Activated gamma-delta T cell treated with anti-CD3 and anti-CD28 coated beads, Interleukin-2, amount 50 U/mL, for 16 hours (primary cell): Measurements from ENCODE around the gene BCL2A1.
"Not testable (repeated sequence)": the region's sequence is repeated elsewhere in the genome, so short reads cannot be mapped to it uniquely, and the experiment has no call there.

Source experiments
- DNase-seq: peaks from one replicate; pipeline ENCODE4 v3.0.0-alpha.2; 2020; ENCODE audit warnings: low read depth

BCL2A1 gene

DNA sequence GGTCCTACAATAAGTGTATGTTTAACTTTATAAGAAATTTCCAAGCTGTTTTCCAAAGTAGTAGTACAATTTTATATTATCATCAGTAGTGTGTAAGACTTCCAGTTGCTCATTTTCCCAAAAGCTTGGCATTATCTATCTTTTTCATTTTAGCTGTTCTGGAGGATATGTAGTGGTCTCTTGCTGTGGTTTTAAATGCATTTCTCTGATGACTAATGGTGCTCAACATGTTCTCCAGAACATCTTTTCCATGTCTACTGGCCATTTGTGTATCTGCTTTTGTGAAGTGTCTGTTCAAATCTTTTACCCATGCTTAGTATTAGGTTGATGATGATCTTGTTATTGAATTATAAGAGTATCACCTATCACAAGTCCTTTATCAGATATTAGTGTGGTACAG is 13.3 kb downstream of the BCL2A1 start:
- no peak for DNase-seq

DNA sequence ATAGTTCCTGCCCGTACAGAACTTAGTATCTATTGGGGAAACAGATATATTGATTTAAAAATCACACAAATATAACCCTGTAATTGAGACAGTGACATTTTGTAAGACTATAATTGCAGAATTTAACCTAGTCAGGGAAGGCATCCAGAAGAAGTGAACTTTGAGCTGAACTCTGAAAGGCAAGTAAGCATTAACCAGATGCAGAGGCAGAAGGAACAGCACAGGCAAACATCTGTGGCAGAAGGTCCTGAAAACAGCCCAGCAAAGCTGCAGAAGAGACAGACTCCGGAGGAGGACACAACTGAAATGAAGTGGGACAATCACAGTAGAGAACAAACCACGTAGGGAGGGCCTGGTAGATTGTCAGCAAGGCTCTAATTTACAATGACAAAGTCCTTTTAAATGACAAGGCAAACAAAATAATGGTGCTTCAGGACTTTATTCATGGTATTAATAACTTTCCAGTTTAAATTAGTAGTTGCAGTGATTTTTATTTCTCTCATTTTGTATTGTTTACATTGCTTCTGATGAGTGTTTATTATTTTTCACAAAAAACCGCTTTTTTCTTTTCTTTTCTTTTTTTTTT is 14.5 kb downstream of the BCL2A1 start:
- no peak for DNase-seq

DNA sequence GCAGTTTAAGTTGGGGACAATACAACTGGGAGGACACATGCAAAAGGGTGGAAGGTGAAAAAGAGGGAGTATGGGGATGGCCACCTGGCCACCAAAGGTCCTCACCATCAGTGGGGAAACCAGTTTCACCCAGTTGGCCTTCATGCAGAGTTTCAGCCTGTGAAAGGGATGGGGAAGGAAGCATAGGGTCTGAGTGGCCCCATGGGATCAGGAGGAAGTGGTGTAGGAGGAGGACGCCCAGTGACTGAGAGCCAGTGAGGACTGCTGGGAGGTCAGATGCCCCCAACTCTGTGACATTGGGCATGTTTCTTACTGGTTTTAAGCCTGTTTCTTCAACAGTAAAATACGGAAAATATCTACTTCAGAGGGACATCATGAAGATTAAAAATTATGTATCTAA is 16.3 kb downstream of the BCL2A1 start:
- DNase-seq, result no peak

DNA sequence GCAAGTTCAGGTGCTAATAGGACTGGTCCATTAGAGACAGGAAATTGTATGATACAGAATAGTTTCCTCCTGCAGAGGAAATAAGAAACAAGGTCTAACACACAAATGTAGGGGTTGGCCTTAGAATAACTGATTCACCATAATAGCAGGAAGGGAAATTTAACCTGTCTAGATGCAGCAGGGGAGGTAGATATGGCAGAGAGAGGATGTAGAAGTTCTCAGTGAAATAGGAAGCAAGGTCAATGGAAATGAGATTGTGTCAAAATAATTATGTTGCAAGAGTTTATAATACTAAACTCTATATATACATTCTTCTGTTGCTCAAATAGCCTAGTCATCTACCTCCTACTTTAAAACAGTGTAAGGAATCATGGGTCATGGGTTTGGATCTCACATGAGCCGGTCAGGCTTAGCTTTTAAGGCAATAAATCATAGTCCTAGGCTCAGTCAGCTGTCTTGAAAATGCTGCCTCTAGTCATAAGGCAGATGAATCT is 17.0 kb downstream of the BCL2A1 start:
- DNase-seq, result no peak

DNA sequence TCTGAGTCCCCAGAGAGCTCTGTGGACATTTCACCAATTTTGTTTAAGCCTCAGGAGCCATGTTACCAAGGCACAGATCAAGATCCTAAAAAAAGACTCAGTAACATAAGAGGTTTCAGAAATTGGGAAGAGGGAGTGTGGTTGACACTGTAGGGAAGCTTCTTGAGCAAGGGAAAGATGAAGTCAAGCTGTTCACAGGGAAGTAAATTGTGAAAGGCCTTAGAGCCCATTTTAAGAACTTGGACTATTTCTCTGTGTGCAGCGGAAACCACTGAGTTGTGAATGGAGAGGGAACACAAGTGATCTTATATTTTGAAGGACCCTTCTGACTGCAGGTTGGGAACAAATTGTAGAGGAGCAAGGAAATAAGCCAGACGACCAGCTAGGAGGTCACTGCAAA is 18.7 kb downstream of the BCL2A1 start:
- DNase-seq, result no peak

DNA sequence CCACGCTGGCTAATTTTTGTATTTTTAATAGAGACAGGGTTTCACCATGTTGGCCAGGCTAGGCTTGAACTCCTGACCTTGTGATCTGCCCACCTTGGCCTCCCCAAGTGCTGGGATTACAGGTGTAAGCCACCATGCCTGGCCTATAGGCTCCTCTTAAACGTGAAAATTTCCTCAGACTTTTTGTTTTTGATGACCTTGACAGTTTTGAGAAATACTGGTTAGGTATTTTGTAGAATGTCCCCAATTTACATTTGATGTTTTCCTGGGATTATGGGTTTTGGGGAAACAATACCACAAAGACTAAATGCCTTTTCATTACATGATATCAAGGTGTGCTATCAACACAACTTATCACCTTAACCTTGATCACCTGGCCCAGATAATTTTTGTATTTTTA is 20.7 kb downstream of the BCL2A1 start:
- no peak for DNase-seq

DNA sequence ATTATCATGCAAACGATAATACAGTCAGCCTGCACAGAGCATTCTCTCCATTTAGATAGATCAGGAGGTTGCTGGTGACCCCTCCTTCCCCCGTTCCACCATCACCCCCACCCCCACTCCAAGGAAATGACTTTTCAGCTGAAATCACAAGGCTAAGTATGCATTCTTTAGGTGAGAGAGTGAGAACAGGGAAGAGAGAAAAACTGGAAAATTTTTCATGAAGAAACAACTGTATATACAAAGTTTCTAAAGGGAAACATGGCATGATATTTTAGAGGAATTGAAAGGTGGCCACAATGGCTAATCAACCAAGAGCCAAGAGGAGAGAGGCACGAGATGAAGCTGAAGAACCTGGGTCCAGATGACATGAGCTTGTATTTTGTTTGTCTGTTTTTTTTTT is 22.2 kb downstream of the BCL2A1 start:
- DNase-seq, result no peak

DNA sequence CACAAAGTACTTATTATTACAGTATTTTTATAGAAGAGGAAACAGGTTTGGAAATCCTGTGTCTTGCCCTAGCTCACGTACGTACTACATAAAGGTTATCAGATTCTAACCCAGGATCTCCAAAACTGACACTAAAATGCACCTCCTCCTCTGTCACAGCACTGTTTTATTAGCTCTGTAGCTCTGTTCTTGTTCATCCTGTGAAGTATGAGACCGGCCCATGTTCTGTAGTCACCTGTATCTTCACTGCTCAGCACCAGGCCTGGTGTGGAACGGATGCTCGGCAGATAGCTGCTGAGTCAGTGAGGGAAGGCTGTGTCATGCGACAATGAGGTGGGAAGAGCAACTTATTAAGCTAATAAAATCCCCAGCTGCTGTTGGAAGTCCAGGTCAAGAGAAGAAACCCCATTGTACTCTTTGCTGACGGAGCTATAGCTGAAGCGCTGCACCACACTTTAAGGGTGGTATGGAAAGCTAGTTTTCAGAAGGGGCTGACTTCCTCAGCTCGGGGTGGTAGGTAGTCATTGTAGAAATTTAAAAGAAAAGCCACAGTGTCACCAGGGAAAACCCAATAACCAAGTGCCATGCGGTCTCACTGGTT is 22.8 kb downstream of the BCL2A1 start:
- DNase-seq, result no peak

DNA sequence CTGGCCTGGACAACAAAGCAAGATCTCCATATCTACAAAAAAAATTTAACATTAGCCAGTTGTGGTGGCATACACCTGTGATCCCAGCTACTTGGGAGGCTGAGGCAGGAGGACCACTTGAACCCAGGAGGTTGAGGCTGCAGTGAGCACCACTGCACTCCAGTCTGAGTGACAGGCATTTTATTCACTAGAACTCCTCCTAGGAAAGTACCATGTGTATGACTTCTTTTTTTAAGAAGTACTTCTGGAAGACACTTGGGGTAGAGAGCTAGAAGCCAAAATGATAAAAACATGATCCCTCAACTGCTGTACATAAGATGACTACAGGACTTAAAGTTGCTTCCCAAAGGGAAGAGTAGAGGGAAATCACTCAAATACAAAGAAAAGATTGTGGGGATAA is 24.0 kb downstream of the BCL2A1 start:
- no peak for DNase-seq

DNA sequence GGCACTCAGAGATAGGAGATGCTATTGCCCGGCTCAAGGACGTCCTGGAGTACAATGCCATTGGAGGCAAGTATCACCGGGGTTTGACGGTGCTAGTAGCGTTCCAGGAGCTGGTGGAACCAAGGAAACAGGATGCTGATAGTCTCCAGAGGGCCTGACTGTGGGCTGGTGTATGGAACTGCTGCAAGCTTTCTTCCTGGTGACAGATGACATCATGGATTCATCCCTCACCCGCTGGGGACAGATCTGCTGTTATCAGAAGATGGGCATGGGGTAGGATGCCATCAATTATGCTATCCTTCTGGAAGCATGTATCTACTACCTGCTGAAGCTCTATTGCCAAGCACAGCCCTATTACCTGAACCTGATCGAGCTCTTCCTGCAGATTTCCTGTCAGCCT is 26.4 kb downstream of the BCL2A1 start:
- no peak for DNase-seq

DNA sequence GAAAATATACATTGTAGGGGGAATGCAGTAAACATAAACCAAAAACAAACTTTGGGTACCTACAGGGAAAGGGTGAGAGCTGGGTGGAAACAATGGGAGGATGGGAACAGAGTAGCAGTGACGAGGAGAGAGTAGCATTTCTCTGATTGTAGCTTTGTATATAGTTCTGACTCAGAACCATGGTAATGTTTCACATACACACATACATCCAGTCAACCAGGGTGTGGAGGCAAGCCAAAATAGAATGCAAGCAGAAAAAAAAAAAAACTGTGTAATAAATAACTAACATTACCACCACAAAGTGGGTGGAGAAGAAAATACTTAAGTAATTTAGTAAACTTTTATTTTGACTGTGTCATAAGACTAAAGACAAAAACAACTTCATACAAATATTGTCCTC is 27.2 kb downstream of the BCL2A1 start:
- DNase-seq, result no peak

DNA sequence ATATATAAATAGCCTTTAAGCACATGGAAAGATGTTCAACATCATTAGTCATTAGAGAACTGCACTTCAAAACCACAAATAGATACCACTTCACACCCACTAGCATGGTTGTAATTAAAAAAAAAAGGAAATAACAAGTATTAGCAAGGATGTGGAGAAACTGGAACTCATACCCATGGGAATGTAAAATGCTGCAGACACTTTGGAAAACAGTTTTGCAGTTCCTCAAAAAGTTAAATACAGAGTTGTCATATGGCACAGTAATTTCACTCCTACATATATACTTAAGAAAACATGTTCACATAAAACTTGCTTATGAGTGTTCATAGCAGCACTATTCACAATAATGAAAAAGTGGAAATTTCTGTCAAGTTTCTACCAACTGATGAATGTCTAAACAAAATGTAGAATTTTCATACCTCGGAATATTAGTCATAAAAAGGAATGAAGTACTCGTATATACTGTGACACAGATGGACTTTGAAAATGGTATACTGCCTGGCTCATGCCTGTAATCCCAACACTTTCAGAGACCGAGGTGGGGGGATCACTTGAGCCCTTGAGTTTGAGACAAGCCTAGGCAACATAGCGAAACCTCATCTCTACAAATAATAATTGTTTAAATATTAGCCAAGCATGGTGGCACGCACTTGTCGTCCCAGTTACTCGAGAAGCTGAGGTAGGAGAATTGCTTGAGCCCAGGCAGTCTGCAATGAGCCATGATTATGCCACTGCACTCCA is 28.1 kb downstream of the BCL2A1 start:
- DNase-seq, result no peak

DNA sequence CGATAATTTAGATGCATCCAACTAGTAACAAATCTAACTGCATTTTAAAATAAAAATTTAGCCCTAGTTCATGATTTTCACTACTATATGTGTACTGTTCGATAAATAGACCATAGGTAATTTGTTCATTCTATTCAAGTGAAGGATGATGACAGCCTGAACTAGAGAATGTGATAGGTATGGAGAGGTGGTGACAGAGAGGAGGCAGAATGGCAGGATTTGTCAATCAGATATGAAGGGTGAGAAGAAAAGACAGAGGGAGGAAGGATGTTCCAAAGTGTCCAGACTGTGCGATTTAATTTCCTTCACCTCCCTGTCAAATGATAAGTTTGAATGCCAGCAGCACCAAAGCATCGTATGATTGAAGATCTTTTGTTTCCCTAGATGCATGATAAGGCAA is 31.6 kb downstream of the BCL2A1 start:
- DNase-seq, result no peak

DNA sequence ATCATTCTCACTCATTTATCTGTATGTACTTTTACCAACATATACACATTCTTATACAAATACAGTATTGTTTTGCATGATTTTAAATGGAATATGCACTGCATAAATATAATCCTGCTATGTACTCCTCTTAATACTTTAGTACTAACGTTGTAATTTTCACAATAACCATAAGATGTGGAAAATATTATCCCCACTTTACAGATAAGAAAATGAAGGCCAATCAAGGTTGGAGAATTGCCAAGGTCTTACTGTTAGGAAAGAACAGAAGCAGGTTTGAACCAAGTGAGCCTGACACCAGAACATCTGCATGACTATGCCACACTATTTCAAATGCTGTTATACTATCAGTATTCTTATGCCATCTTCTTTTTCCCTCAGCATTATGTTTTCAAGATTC is 32.9 kb downstream of the BCL2A1 start:
- no peak for DNase-seq

DNA sequence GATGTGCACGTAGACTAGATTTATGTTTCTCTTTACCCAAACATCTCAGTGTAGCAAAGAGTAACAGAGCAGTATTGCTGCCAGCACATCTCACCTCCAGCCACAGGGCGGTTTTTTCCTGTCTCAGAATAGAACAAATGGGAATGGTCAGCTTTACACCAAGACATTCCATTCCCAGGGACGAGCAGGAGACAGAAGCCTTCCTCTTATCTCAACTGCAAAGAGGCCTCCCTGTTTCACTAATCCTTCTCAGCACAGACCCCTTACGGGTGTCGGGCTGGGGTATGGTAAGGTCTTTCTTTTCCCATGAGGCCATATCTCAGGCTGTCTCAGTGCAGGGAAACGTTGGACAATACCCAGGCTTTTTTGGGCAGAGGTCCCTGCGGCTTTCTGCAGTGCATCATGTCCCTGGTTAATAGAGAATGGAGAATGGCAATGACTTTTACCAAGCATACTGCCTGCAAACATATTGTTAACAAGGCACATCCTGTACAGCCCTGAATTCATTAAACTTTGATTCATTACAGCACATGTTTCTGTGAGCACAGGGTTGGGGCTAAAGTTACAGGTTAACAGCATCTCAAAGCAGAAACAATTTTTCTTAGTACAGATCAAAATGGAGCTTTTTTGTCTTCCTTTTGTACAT is 35.3 kb downstream of the BCL2A1 start:
- not testable (repeated sequence) for DNase-seq

DNA sequence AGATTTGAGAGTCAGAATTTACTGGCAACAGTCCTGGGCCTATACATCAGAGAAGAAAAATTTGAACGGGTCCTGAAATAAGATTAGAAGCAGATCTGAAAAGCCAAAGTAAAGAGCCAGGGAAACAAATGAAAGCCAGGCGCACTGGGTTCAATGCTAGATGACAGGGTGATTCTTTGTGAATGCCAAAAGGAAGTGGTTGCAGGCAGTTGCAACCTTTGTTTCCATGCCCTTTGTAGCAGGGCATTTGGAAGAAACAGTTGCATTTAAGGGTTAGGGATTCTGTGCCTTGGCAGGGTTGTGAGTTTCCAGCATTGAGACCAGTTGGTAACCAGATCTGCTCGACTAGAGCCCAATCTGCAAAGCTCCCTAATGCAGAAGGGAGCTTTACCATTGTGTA is 37.8 kb downstream of the BCL2A1 start:
- DNase-seq, result no peak

DNA sequence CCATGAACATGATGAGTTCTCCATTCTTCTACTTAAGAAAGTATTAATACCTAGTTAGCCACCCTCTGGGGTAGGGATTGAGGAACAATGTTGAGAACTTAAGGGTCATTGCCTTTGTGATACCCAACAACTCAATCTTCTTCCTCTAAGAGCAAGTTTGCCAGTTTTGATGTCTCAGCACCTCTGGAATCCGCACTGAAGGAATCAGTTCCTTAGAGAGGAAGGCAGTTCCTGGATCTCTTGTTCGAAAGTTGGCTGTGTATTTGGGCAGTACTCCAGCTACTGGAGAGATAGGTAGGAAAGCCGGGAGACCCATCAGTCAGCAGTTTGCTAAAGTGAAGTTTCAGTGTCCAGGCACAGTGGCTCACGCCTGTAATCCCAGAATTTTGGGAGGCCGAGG is 38.5 kb downstream of the BCL2A1 start:
- DNase-seq, result no peak

DNA sequence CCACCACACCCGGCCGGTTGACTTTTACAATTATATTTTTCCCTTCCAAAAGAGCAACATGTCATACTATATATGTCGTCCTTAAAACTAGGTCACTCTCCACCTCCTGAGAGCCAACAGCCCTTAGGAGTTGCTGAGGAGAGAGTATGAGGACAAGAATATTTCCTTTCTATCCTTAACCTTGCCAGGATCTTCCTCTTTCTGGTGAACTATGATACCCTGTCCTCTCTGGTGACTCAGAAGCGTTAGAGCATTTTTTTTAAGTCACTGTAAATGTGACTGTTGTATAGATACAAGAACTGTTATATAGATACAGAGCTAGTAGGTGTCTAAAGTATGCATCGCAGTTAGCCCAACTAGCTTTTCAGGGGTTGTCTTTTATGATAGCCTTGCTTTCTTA is 40.5 kb downstream of the BCL2A1 start:
- DNase-seq, result no peak

DNA sequence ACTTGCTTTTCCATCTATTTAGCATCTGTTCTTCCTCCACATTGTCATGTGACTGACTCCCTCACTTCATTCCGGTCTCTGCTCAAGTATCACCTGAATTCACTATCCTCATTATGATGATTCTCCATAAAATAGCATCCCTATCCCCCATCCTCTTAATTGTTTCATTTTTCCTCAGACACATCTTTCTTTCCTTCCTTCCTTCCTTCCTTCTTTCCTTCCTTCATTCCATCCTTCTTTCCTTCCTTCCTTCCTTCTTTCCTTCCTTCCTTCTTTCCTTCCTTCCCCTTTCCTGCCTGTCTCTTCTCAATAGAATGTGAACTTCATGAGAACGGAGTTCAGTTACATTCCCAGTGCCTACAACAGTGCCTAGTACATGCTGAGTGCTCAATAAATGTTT is 41.6 kb downstream of the BCL2A1 start:
- DNase-seq, result no peak

DNA sequence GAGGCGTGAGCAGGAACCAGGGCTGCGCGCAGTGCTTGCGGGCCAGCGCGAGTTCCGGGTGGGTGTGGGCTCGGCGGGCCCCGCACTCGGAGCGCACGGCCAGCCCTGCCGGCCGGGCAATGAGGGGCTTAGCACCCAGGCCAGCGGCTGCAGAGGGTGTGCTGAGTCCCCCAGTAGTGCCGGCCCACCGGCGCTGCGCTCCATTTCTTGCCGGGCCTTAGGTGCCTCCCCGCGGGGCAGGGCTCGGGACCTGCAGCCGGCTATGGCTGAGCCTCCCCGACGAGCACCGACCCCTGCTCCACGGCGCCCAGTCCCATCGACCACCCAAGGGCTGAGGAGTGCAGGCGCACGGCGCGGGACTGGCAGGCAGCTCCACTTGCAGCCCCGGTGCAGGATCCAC is 44.9 kb downstream of the BCL2A1 start:
- DNase-seq, result not testable (repeated sequence)

DNA sequence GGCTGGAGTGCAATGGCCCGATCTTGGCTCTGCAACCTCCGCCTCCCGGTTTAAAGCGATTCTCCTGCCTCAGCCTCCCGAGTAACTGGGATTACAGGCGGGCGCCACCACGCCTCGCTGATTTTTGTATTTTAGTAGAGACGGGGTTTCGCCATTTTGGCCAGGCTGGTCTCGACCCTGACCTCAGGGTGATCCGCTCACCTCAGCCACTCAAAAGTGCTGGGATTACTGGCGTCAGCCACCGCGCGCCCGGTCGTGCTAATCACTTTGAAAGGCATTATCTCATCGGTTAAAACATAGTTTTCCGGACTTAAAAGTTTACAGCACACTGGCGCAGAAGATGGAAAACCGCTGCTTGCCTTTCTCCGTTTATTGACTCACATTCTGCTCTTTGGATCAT is 46.6 kb downstream of the BCL2A1 start:
- DNase-seq, result no peak

DNA sequence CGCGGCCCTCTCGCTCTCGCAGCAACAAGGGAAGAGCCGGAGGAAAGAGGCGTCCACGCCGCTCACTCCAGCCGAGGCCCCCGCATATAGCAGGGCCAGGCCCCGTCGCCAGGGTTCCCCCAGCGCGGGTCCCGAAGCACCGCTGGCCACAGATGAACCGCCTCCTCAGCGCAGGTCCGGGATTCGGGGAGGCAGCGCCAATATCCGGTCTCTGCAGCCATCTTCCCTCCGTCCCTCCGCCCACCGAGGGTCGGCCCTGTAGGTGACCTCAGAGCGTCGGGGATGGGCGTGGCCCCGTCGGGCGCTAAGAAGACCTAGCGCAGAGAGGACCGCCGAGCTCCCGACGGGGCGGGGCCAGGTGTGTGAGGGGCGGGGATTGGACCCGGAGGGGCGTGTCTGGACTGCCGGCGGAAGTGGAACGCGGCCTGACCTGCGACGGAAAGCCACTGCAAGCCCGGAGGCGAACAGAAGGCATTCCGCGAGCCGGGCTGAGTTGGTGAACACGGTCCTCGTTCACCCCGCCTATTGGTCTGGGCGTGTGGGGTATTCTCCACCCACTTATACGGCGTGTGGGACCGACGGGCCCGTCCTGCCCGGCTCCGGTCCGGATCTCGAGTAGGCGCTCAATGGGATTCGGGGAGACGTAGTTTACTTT is 47.4 kb downstream of the BCL2A1 start:
- peak; percentile 98 for DNase-seq

DNA sequence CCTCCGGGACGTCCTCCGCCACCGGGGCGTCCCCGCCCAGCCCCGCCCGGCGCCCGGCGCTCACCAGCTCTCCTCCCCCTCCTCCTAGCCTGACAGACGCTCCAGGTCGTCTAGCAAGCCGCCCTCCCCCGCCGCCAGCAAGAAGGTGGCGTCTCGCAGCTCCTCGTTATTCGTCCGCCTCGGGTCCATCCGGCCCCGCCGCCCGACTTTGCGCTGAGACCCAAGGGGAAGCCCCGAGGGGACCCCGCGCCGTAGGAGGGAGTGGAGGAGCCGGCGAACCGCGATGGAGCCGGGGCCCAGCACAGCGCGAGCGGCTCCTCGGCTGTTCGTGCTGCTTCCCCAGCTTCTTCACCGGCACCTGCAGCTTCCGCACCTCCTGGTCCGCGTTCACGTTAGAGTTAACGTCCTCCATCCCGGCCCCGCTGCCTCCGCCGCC is 47.9 kb downstream of the BCL2A1 start:
- peak; percentile 60 for DNase-seq
